Measurements from ENCODE around the gene PSMA5.

- TF ChIP-seq CTCF (IDR thresholded peaks at IDR 0.05) (no peak), POLR2AphosphoS5 (IDR thresholded peaks at IDR 0.05) (no peak), POLR2A (IDR thresholded peaks at IDR 0.05) (no peak)
Observed at GRCh38 chr1:109377698-109378097, 48.5 kb downstream of the PSMA5 start.

Data from breast epithelium (tissue), 3 donors.